BE2C (cell line): ENCODE data around the gene GHITM.

Source experiments
- DNase-seq: peaks from one replicate; pipeline ENCODE4 v3.0.0-alpha.2; 2020
- H3K27me3 ChIP-seq: fragments of 250-450 bp; sonication (Bioruptor Pico); 2 replicates; pipeline ENCODE4 v1.5.1; 2020; ENCODE audit warnings: mild to moderate bottlenecking
- H3K36me3 ChIP-seq: fragments of 250-450 bp; sonication (Bioruptor Pico); 2 replicates; pipeline ENCODE4 v1.5.1; 2020; ENCODE audit warnings: mild to moderate bottlenecking
- H3K4me1 ChIP-seq: fragments of 250-450 bp; sonication (Bioruptor Pico); 2 replicates; pipeline ENCODE4 v1.5.1; 2020
- H3K4me3 ChIP-seq: 2 replicates; pipeline ENCODE4 v1.5.1; 2011; ENCODE audit warnings: low read depth, low read length
- H3K9me3 ChIP-seq: fragments of 250-450 bp; sonication (Bioruptor Pico); 2 replicates; pipeline ENCODE4 v1.5.1; 2020
- TF ChIP-seq, protein P1 (sequence below): IDR thresholded peaks from 2 replicates; pipeline ENCODE4 v1.5.1; 2012; ENCODE audit warnings: mild to moderate bottlenecking, low read depth, low read length

GHITM gene

DNA sequence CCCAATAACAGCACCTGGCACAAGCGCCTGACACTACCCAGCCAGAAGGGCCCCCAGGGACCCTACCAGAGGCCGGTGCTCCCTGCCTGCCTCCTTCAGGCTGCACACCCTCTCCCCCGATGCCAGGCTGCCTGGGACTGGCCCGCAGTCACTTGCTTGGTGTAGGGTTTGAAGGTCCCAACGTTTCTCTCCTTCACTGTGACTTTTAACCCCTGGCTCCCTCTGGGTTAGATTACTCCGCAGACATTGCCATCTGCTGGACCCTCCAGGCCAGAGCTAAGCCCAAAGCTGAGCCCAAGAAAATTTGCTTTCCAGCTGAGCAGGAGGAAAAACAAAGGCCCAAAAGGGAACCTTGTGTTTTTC lies 61.9 kb downstream of the GHITM start:
- Histone ChIP-seq H3K4me1 (no peaks in the 10 kb centered on the region), H3K9me3 (no peaks in the 10 kb centered on the region), H3K36me3 (no peaks in the 10 kb centered on the region), H3K4me3 (no peak overlapping the region), H3K27me3 (no peaks in the 10 kb centered on the region)
- DNase-seq, result no peak
- TF ChIP-seq, protein P1, sequence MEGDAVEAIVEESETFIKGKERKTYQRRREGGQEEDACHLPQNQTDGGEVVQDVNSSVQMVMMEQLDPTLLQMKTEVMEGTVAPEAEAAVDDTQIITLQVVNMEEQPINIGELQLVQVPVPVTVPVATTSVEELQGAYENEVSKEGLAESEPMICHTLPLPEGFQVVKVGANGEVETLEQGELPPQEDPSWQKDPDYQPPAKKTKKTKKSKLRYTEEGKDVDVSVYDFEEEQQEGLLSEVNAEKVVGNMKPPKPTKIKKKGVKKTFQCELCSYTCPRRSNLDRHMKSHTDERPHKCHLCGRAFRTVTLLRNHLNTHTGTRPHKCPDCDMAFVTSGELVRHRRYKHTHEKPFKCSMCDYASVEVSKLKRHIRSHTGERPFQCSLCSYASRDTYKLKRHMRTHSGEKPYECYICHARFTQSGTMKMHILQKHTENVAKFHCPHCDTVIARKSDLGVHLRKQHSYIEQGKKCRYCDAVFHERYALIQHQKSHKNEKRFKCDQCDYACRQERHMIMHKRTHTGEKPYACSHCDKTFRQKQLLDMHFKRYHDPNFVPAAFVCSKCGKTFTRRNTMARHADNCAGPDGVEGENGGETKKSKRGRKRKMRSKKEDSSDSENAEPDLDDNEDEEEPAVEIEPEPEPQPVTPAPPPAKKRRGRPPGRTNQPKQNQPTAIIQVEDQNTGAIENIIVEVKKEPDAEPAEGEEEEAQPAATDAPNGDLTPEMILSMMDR, result no peak

DNA sequence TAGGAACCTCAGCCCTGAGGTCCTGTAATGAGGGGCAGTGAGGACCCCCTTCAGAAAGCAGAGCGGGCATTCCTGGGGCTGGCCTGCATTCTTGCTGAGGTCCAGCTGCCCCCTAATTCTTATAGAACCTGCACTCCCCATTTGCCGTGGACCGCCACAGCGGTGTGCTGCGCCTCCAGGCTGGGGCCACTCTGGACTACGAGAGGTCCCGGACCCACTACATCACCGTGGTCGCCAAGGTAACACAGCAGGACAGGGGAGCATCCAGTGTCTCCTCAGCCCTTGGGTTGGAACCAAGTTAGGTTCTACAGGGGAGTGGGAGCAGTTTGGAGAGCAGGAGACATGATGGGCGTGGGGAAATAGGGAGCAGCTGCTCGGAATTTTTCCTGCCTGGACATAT lies 62.4 kb downstream of the GHITM start:
- H3K27me3 ChIP-seq, result no peaks in the 10 kb centered on the region
- no peaks in the 10 kb centered on the region for H3K9me3 ChIP-seq
- no peaks in the 10 kb centered on the region for H3K36me3 ChIP-seq
- no peaks in the 10 kb centered on the region for H3K4me1 ChIP-seq
- DNase-seq, result no peak
- TF ChIP-seq, protein P1, result no peak
- H3K4me3 ChIP-seq, result no peak overlapping the region

DNA sequence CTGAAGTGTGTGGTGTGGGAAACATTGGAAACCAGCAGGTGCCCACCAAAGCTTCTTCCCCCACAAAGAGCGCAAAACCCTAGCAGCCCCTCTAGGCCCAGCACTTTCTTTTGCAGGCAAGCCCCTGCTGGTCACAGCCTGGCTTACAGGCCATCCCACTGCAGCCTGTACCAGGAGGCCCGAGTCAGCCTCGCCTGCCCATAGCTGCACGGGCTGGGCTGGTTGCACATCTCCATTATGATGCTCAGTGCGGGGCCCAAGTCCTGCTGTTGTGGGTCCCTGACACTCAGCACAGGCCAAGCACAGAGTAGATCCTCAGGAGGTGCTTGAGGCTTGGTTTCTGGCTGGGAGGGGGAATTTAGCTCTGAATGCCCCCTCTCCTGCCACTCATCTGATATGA lies 63.0 kb downstream of the GHITM start:
- TF ChIP-seq, protein P1, result no peak
- Histone ChIP-seq H3K27me3 (no peaks in the 10 kb centered on the region), H3K4me1 (no peaks in the 10 kb centered on the region), H3K4me3 (no peak overlapping the region), H3K36me3 (no peaks in the 10 kb centered on the region), H3K9me3 (no peaks in the 10 kb centered on the region)
- no peak for DNase-seq
